NCI-H526 (cell line): Measurements from ENCODE around the gene QARS1.

Experiments
- DNase-seq, 2 experiments: peaks; one replicate each; lab custom pipeline; 2025; lab: John Stamatoyannopoulos, UW

QARS1 gene

GRCh38 chr3:49053543-49053942, 51.0 kb downstream of the QARS1 start:
- DNase-seq = no peak
